Measurements from ENCODE around the gene MXRA8.

- TF ChIP-seq, protein P1, sequence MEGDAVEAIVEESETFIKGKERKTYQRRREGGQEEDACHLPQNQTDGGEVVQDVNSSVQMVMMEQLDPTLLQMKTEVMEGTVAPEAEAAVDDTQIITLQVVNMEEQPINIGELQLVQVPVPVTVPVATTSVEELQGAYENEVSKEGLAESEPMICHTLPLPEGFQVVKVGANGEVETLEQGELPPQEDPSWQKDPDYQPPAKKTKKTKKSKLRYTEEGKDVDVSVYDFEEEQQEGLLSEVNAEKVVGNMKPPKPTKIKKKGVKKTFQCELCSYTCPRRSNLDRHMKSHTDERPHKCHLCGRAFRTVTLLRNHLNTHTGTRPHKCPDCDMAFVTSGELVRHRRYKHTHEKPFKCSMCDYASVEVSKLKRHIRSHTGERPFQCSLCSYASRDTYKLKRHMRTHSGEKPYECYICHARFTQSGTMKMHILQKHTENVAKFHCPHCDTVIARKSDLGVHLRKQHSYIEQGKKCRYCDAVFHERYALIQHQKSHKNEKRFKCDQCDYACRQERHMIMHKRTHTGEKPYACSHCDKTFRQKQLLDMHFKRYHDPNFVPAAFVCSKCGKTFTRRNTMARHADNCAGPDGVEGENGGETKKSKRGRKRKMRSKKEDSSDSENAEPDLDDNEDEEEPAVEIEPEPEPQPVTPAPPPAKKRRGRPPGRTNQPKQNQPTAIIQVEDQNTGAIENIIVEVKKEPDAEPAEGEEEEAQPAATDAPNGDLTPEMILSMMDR (IDR thresholded peaks at IDR 0.05; ENCODE audit: poor library complexity), result no peak
- TF ChIP-seq EZH2 (IDR thresholded peaks at IDR 0.05; ENCODE audit: borderline replicate concordance) (no peak), EZH2phosphoT487 (IDR thresholded peaks at IDR 0.05; ENCODE audit: low read depth, severe bottlenecking, unreplicated experiment) (no peak)
Measured at GRCh38 chr1:1331068-1331965, 27.0 kb downstream of the MXRA8 start, which contains the start of gene TAS1R3.
